ENCODE measurements around the gene RAB11FIP3. TPM values are rescaled to one million over a fixed set of nuclear protein-coding genes. Genes with fewer than 3 reads are reported as not detected.

RAB11FIP3 gene
- total RNA-seq, 1 donor from 2014 or later, result 36.3 TPM

GRCh38 chr16:515175-515938 is 89.9 kb downstream of the RAB11FIP3 start:
- peak in 1 of 2 donors; percentile 62 for DNase-seq (ENCODE audit: low read depth in 2 of 2)

GRCh38 chr16:515939-516226 is 90.4 kb downstream of the RAB11FIP3 start:
- DNase-seq (ENCODE audit: low read depth in 2 of 2), result no peak

GRCh38 chr16:516301-516700 is 90.9 kb downstream of the RAB11FIP3 start:
- no peak for DNase-seq (ENCODE audit: low read depth in 2 of 2)

- DNase-seq (ENCODE audit: low read depth in 2 of 2), result no peak
Measured at GRCh38 chr16:518858-519257, 93.4 kb downstream of the RAB11FIP3 start.

GRCh38 chr16:519425-519824 is 94.0 kb downstream of the RAB11FIP3 start:
- DNase-seq (ENCODE audit: low read depth in 2 of 2), result no peak

GRCh38 chr16:519841-520687 is 94.6 kb downstream of the RAB11FIP3 start:
- no peak for DNase-seq (ENCODE audit: low read depth in 2 of 2)

- no peak for DNase-seq (ENCODE audit: low read depth in 2 of 2)
Measured at GRCh38 chr16:520847-521246, 95.4 kb downstream of the RAB11FIP3 start.

- no peak for DNase-seq (ENCODE audit: low read depth in 2 of 2)
Measured at GRCh38 chr16:521381-522210, 96.1 kb downstream of the RAB11FIP3 start.

- no peak for DNase-seq (ENCODE audit: low read depth in 2 of 2)
Measured at GRCh38 chr16:522320-523096, 97.1 kb downstream of the RAB11FIP3 start.

- DNase-seq (ENCODE audit: low read depth in 2 of 2), result no peak
Measured at GRCh38 chr16:523097-523741, 97.8 kb downstream of the RAB11FIP3 start.

GRCh38 chr16:524274-525040 is 99.0 kb downstream of the RAB11FIP3 start:
- DNase-seq (ENCODE audit: low read depth in 2 of 2), result no peak

- DNase-seq (ENCODE audit: low read depth in 2 of 2), result no peak
Measured at GRCh38 chr16:525123-525519, 99.7 kb downstream of the RAB11FIP3 start.

- peak in 1 of 2 donors; percentile 90 for DNase-seq (ENCODE audit: low read depth in 2 of 2)
Measured at GRCh38 chr16:525520-526180, 100.2 kb downstream of the RAB11FIP3 start.

GRCh38 chr16:526181-527014 is 100.9 kb downstream of the RAB11FIP3 start:
- peak; percentile 37 to 46 for DNase-seq (ENCODE audit: low read depth in 2 of 2)

GRCh38 chr16:527015-527903 is 101.8 kb downstream of the RAB11FIP3 start, which contains the start of gene CAPN15:
CAPN15 (plus strand) TSS chr16:527712; CDS start chr16:546839, 19,127 bp downstream.
- peak; percentile 91 to 92 for DNase-seq (ENCODE audit: low read depth in 2 of 2)

- peak; percentile 46 to 79 for DNase-seq (ENCODE audit: low read depth in 2 of 2)
Measured at GRCh38 chr16:528111-529011, 102.9 kb downstream of the RAB11FIP3 start.

Measured in lung microvascular endothelial cell (primary cell).